ENCODE results near the gene THAP11.

DNA sequence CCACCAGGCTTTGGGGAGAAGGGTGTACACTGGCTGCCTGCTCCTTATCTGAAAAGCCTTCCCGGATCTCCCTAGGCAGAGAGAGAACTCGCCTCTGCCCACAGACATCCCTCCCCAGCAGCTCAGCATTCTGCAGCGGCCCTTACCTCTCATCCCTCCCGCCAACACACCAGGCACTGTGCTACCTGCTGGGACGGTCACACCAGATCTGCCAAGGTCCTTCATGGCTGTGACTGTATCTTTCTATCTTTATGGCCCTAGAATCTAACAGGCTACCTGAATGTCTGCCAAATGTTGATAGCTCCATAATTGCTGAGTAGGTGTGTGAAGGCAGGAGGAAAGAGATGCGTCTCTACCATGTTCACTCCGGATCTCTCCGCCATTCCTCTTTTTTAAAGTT is 27.6 kb upstream of the THAP11 start:
- no peak for TF ChIP-seq EZH2phosphoT487 (IDR thresholded peaks at IDR 0.05; ENCODE audit: borderline replicate concordance, low read length)
- TF ChIP-seq CTCF (conservative IDR thresholded peaks at IDR 0.05; ENCODE audit: low read depth, low read length): no peak

Measured in PC-3 (cell line).